ENCODE results near the gene MRPS18B. TPM values are rescaled to one million over a fixed set of nuclear protein-coding genes. Genes with fewer than 3 reads are reported as not detected.

MRPS18B gene
- total and polyA plus RNA-seq, 11 donors = 84.2 to 219 (median 122) TPM

GRCh38 chr6:30601436-30601814 is 16.2 kb upstream of the MRPS18B start:
- H3K9me3 ChIP-seq = no peaks in the 10 kb centered on the region
- 67 to 81% (median 74%) methylated on average over 6 of the region's 6 CpGs for WGBS, 4 donors
- no peak for DNase-seq

GRCh38 chr6:30601815-30602641 is 15.6 kb upstream of the MRPS18B start:
- H3K36me3 ChIP-seq = peaks cover 19 to 75% (median 68%) of the 10 kb centered on the region in 9 donors
- peaks cover 0 to 11% (median 0%) of the 10 kb centered on the region in 12 donors for H3K4me1 ChIP-seq
- intact Hi-C loops (cut with DNase I) = loop anchor here in 3 of 10 donors (5.0 kb wide), 2 partner anchors 55 to 120 kb away; no protein-coding TSS in a partner anchor
- ATAC-seq (peak in 2 of 4 donors; percentile 14 to 23), DNase-seq (no peak)
- H3K27ac ChIP-seq = no peak overlapping the region
- no peaks in the 10 kb centered on the region for H3K9me3 ChIP-seq
- no peak for TF ChIP-seq CTCF (IDR thresholded peaks at IDR 0.05)
- no peak for TF ChIP-seq POLR2A (IDR thresholded peaks at IDR 0.05)
- H3K4me3 ChIP-seq = no peak overlapping the region
- 90 to 94% (median 92%) methylated on average over 21 to 39 of the region's 39 CpGs for WGBS, 4 donors
- no peaks in the 10 kb centered on the region for H3K27me3 ChIP-seq

More at GRCh38 chr6:30601436-30601814, 16.2 kb upstream of the MRPS18B start:
- Histone ChIP-seq H3K4me1 (peaks cover 0 to 11% (median 0%) of the 10 kb centered on the region in 12 donors), H3K27me3 (no peaks in the 10 kb centered on the region), H3K27ac (no peak overlapping the region), H3K36me3 (peaks cover 19 to 73% (median 62%) of the 10 kb centered on the region in 9 donors), H3K4me3 (no peak overlapping the region)
- no peak for ATAC-seq
- TF ChIP-seq POLR2A (IDR thresholded peaks at IDR 0.05) (no peak), CTCF (IDR thresholded peaks at IDR 0.05) (no peak)
- intact Hi-C loops (cut with DNase I) = loop anchor here in 3 of 10 donors (5.0 kb wide), 2 partner anchors 54 to 119 kb away; no protein-coding TSS in a partner anchor

- Histone ChIP-seq H3K4me3 (no peak overlapping the region), H3K9me3 (no peaks in the 10 kb centered on the region), H3K27me3 (no peaks in the 10 kb centered on the region), H3K27ac (no peak overlapping the region), H3K4me1 (peaks cover 0 to 12% (median 0%) of the 10 kb centered on the region in 12 donors), H3K36me3 (peaks cover 19 to 94% (median 88%) of the 10 kb centered on the region in 9 donors)
- ATAC-seq = no peak
- 91 to 97% (median 94%) methylated on average over 13 of the region's 13 CpGs for WGBS, 4 donors
- intact Hi-C loops (cut with DNase I) = loop anchor here in 3 of 10 donors (5.0 kb wide), 2 partner anchors 57 to 122 kb away; no protein-coding TSS in a partner anchor
- DNase-seq = no peak
- no peak for TF ChIP-seq CTCF (IDR thresholded peaks at IDR 0.05)
- no peak for TF ChIP-seq POLR2A (IDR thresholded peaks at IDR 0.05)
Measured at GRCh38 chr6:30603961-30604360, 13.7 kb upstream of the MRPS18B start.

GRCh38 chr6:30610065-30610464 is 7.6 kb upstream of the MRPS18B start:
- no peak for TF ChIP-seq CTCF (IDR thresholded peaks at IDR 0.05)
- TF ChIP-seq POLR2A (IDR thresholded peaks at IDR 0.05) = no peak
- no peaks in the 10 kb centered on the region for H3K9me3 ChIP-seq
- H3K27me3 ChIP-seq = no peaks in the 10 kb centered on the region
- H3K4me3 ChIP-seq = no peak overlapping the region
- DNase-seq (no peak), ATAC-seq (no peak)
- H3K36me3 ChIP-seq = peaks cover 3 to 76% (median 47%) of the 10 kb centered on the region in 9 donors
- peaks cover 0 to 58% (median 50%) of the 10 kb centered on the region in 12 donors for H3K4me1 ChIP-seq
- peak overlapping the region in 2 of 12 donors; percentile 9 to 97 for H3K27ac ChIP-seq
- intact Hi-C loops (cut with DNase I) = loop anchor here in 1 of 10 donors (5.0 kb wide), 1 partner anchor 53 kb away; the partner anchor contains the start of genes GNL1 and PRR3
- 78 to 86% (median 82%) methylated on average over 4 of the region's 4 CpGs for WGBS, 4 donors
